PC-9 (cell line): Measurements from ENCODE around the gene GOLGA1.

Experiments used
- EZH2 ChIP-seq: fragments of 200-600 bp; sonication (generic); IDR thresholded peaks from 2 replicates; pipeline ENCODE4 v1.8.0; 2017; ENCODE audit warnings: antibody characterized with exemption, low read depth
- TF ChIP-seq, protein P1 (sequence below): fragments of 200-600 bp; sonication (generic); conservative IDR thresholded peaks from 2 replicates; pipeline ENCODE4 v1.6.1; 2017; ENCODE audit warnings: mixed run types, antibody characterized with exemption, mild to moderate bottlenecking, moderate library complexity

DNA sequence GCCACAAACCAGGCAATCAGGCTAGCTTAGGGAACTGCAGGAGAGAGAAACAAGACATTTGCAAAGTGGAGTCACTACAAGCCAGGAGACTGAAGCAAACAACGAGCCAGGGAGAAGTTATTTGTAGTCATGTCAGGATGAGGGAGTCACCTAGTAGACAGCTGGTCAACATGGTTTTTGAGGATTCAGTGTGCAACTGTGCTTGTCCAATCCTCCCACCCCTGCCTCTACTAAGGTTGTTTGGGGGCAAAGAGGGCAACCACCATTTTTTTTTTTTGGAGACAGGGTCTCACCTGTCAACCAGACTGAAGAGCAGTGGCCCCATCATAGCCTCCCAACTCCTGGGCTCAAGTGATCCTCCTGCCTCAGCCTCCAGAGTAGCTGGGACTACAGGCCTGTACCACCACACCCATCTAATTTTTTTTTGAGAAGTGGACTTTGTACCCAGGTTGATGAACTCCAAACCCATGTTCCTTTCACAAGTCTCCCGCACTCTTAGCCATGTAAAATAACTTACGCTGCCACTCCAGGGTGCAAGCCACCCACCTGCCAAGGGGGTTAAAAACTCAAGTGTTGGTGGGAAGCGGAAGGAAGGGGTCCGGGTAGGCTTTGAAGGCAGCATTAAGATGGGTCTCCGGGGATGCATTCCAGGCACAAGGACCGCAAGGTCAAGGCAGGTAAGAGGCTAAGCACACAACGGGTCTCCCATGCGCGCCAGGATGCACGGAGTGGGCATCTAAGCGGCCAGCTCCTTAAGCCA is 80.1 kb downstream of the GOLGA1 start:
- TF ChIP-seq, protein P1, sequence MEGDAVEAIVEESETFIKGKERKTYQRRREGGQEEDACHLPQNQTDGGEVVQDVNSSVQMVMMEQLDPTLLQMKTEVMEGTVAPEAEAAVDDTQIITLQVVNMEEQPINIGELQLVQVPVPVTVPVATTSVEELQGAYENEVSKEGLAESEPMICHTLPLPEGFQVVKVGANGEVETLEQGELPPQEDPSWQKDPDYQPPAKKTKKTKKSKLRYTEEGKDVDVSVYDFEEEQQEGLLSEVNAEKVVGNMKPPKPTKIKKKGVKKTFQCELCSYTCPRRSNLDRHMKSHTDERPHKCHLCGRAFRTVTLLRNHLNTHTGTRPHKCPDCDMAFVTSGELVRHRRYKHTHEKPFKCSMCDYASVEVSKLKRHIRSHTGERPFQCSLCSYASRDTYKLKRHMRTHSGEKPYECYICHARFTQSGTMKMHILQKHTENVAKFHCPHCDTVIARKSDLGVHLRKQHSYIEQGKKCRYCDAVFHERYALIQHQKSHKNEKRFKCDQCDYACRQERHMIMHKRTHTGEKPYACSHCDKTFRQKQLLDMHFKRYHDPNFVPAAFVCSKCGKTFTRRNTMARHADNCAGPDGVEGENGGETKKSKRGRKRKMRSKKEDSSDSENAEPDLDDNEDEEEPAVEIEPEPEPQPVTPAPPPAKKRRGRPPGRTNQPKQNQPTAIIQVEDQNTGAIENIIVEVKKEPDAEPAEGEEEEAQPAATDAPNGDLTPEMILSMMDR, result no peak
- no peak for TF ChIP-seq EZH2
